HFF-Myc (cell line): Measurements from ENCODE around the gene ZC3H7B.

Source experiments
- DNase-seq: peaks from one replicate; pipeline ENCODE4 v3.0.0-alpha.2; 2011; ENCODE audit warnings: low read depth; ENCODE audit errors: extremely low read depth
- H3K4me3 ChIP-seq: replicated peaks from 2 replicates; pipeline ENCODE4 v1.5.1; 2011; ENCODE audit warnings: low read depth, mild to moderate bottlenecking, control low read depth, low read length
- TF ChIP-seq, protein P1 (sequence below): IDR thresholded peaks from 2 replicates; pipeline ENCODE4 v1.5.1; 2012; ENCODE audit warnings: mild to moderate bottlenecking, low read depth, low read length, control low read depth; ENCODE audit errors: missing control alignments

Gene ZC3H7B

DNA sequence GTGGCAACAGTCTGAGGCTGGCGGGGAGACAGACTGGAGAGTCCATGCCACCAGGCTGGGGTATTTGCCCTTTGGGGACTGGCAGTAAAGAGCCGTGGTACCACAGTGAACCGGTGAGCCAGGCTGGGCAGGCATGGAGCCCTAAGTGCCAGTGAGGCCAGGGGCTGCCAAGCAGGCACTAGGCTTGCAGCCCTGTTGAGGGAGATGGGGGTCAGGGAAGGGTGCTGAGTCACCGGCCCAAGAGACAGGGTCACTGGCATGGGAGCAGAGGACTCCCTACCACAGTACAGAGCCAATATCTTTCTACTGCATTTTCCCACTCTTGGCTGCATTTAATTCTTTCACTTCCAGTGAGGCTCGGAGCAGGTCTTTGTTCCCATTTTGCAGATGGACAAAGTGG, 49.7 kb downstream of the ZC3H7B start:
- no peak for DNase-seq
- H3K4me3 ChIP-seq, result no peak overlapping the region
- TF ChIP-seq, protein P1, sequence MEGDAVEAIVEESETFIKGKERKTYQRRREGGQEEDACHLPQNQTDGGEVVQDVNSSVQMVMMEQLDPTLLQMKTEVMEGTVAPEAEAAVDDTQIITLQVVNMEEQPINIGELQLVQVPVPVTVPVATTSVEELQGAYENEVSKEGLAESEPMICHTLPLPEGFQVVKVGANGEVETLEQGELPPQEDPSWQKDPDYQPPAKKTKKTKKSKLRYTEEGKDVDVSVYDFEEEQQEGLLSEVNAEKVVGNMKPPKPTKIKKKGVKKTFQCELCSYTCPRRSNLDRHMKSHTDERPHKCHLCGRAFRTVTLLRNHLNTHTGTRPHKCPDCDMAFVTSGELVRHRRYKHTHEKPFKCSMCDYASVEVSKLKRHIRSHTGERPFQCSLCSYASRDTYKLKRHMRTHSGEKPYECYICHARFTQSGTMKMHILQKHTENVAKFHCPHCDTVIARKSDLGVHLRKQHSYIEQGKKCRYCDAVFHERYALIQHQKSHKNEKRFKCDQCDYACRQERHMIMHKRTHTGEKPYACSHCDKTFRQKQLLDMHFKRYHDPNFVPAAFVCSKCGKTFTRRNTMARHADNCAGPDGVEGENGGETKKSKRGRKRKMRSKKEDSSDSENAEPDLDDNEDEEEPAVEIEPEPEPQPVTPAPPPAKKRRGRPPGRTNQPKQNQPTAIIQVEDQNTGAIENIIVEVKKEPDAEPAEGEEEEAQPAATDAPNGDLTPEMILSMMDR, result no peak

DNA sequence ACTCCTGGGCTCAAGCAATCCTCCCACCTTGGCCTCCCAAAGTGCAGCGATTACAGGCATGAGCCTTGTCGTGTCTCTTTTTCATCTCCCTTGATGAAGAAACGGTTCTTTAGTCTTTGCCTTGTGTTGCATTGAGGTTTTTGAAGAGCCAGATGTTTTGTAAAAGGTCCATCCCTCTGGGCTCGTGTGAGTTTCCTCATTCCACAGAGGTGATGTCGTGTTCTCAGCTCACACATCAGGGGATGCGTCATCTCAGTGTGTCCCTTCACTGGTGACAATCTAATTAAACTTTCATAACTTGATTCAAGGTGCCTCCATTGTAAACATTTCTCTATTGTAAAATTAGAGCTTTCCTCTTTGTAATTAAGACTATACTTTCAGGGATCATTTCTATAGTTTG, 50.7 kb downstream of the ZC3H7B start:
- TF ChIP-seq, protein P1, result no peak
- DNase-seq, result no peak

DNA sequence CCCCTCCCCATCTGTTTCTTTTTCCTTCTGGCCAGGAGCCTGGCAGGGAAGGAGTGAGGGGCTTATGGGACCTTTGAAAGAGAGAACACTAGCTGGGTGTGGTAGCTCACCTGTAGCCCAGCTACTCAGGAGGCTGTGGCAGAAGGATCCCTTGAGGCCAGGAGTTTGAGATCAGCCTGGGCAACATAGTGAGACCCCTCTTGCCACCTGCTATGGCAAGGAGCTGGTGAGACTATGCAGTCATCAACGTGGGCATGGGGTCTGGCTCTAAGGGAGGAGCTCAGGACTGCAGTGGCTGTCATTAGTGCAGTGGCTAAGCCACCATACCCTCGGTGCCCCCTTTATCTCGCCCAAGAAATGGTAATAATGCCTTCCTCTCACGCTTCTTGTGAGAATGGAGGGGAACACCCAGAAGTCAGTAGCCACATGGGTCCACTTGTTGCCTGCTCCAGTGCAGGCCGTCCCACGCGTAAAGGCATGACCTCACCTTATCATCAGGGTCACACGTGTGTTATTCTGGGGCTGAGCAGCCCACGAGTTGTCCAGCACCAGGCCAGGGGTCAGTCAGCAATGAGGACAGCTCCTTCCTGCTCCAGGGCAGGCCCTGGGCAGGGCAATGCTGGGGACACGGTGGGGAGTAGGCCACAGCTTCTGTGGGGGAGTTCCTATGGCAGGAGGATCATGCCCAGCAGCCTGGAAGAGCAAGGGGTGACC, 52.7 kb downstream of the ZC3H7B start:
- H3K4me3 ChIP-seq, result no peak overlapping the region
- no peak for DNase-seq
- TF ChIP-seq, protein P1, result no peak

More for the DNA sequence above, 50.7 kb downstream of the ZC3H7B start:
- H3K4me3 ChIP-seq, result no peak overlapping the region

DNA sequence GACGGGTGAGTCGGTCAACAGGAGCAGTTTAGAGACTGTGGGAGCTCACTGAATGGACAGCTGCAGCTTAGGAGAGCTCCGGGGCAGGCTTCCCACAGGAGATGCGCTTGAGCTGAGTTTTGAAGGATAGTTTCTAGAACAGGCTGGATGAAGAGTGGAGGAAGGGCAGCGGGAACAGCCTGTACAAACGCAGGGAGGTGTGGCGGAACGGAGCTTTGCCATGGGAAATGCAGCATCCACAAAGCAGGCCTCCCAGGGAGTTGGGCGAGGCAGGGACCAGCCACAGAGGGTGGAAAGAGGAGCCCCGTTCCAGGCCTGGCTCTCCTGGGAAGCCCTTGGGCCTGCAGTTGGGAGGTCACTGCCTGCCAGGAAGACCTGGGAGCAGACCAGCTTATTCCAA, 53.7 kb downstream of the ZC3H7B start:
- no peak overlapping the region for H3K4me3 ChIP-seq
- no peak for DNase-seq
- TF ChIP-seq, protein P1, result no peak

DNA sequence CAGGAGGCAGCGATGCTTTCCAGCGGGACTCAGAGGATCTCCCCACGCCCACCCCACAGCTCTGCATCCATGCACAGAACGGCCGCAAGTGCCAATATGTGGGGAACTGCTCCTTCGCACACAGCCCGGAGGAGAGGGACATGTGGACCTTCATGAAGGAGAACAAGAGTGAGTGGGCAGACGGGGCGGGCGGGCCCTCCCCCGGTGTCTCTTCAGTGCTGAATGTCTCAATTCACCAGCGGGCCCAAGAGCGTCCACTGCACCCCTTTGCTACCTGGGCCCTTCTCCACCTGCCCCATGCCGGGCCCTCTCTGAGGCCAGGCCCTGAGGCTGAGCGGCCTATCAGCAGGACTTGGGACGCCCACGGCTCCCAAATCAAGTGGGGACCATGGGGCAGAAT, 54.6 kb downstream of the ZC3H7B start:
- no peak overlapping the region for H3K4me3 ChIP-seq
- no peak for DNase-seq
- TF ChIP-seq, protein P1, result no peak

DNA sequence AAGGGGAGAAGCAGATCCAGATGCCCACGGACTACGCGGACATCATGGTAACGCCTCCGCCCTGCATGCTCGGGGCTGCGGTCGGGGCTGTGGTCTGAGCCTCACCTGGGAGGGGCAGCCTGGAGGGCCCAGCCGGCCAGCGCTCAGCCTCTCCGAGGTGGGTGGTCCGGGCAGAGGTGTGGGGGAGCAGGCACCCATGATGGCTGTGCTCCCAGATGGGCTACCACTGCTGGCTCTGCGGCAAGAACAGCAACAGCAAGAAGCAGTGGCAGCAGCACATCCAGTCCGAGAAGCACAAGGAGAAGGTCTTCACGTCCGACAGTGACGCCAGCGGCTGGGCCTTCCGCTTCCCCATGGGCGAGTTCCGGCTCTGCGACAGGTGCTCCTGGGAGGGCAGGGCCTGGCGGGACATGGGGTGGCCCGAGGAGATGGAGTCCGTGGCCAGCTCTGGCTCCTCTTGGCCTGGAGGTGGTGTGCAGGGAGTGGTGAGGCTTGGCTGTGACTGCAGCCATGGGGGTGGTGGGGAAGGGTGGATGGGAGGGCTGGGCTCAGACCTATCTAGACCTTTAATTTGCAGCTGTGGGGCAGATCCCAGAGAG, 55.2 kb downstream of the ZC3H7B start:
- H3K4me3 ChIP-seq, result no peak overlapping the region

More for the DNA sequence above, 55.2 kb downstream of the ZC3H7B start:
- TF ChIP-seq, protein P1, result no peak
- no peak for DNase-seq
